ENCODE results near the gene BRSK1. TPM values are rescaled to one million over a fixed set of nuclear protein-coding genes. Genes with fewer than 3 reads are reported as not detected.

Gene BRSK1
- polyA plus RNA-seq, 1 donor from 2014 or later, result 213 TPM

GRCh38 chr19:55302318-55302703, 18.5 kb downstream of the BRSK1 start:
- no peak overlapping the region for H2AFZ ChIP-seq (ENCODE audit: low read depth, low read length)
- no peaks in the 10 kb centered on the region for H3K9me3 ChIP-seq (ENCODE audit: low read length)
- no peaks in the 10 kb centered on the region for H3F3A ChIP-seq (ENCODE audit: insufficient read depth, low read length, poor library complexity, severe bottlenecking)
- no peak overlapping the region for H3K4me2 ChIP-seq (ENCODE audit: low read length)
- TF ChIP-seq POLR2AphosphoS5 (IDR thresholded peaks at IDR 0.05) (no peak), EZH2 (IDR thresholded peaks at IDR 0.05; ENCODE audit: borderline replicate concordance, insufficient read depth, low read length, poor library complexity, severe bottlenecking) (no peak), EP300 (conservative IDR thresholded peaks at IDR 0.05; ENCODE audit: poor library complexity, severe bottlenecking) (no peak), RAD21 (conservative IDR thresholded peaks at IDR 0.05) (no peak), SMC3 (conservative IDR thresholded peaks at IDR 0.05; ENCODE audit: poor library complexity) (no peak)
- no peak overlapping the region for H3K9ac ChIP-seq (ENCODE audit: low read length)
- no peaks in the 10 kb centered on the region for H3K79me2 ChIP-seq (replicated peaks; ENCODE audit: insufficient read depth, low read length)
- no peak overlapping the region for H3K4me3 ChIP-seq (ENCODE audit: low read length)
- no peaks in the 10 kb centered on the region for H3K36me3 ChIP-seq (ENCODE audit: insufficient read depth, low read length)
- no peaks in the 10 kb centered on the region for H4K20me1 ChIP-seq (ENCODE audit: insufficient read depth)
- no peak overlapping the region for H3K27ac ChIP-seq (ENCODE audit: low read length)
- H3K27me3 ChIP-seq (ENCODE audit: insufficient read depth, low read depth, low read length), result no peaks in the 10 kb centered on the region
- H3K9me2 ChIP-seq (ENCODE audit: insufficient read depth, low read length), result no peaks in the 10 kb centered on the region

DNA sequence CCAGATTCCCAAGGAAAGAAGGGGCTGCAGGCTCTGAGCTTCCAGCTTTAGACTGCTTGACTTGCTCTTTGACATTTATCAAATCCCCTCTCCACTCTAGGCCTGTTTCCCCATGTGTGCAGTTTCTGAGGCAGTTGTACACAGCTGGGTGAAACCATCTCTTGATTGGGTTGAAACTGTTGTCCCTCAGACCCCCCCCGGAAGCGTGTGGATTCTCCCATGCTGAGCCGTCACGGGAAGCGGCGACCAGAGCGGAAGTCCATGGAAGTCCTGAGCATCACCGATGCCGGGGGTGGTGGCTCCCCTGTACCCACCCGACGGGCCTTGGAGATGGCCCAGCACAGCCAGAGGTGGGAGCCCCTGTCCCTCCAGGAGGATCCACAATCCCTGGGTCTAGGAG, 19.7 kb downstream of the BRSK1 start:
- Histone ChIP-seq H3K9ac (ENCODE audit: low read length) (no peak overlapping the region), H3K4me2 (ENCODE audit: low read length) (no peak overlapping the region), H2AFZ (ENCODE audit: low read depth, low read length) (no peak overlapping the region), H3K79me2 (replicated peaks; ENCODE audit: insufficient read depth, low read length) (no peaks in the 10 kb centered on the region), H3K9me2 (ENCODE audit: insufficient read depth, low read length) (no peaks in the 10 kb centered on the region), H4K20me1 (ENCODE audit: insufficient read depth) (no peaks in the 10 kb centered on the region), H3K27me3 (ENCODE audit: insufficient read depth, low read depth, low read length) (no peaks in the 10 kb centered on the region), H3K36me3 (ENCODE audit: insufficient read depth, low read length) (no peaks in the 10 kb centered on the region), H3K4me3 (ENCODE audit: low read length) (no peak overlapping the region), H3F3A (ENCODE audit: insufficient read depth, low read length, poor library complexity, severe bottlenecking) (no peaks in the 10 kb centered on the region), H3K27ac (ENCODE audit: low read length) (no peak overlapping the region), H3K9me3 (ENCODE audit: low read length) (no peaks in the 10 kb centered on the region)
- TF ChIP-seq CTCF (IDR thresholded peaks at IDR 0.05; ENCODE audit: poor library complexity, severe bottlenecking) (no peak), SMC3 (conservative IDR thresholded peaks at IDR 0.05; ENCODE audit: poor library complexity) (no peak), EZH2 (IDR thresholded peaks at IDR 0.05; ENCODE audit: borderline replicate concordance, insufficient read depth, low read length, poor library complexity, severe bottlenecking) (no peak), POLR2AphosphoS5 (IDR thresholded peaks at IDR 0.05) (no peak), EP300 (conservative IDR thresholded peaks at IDR 0.05; ENCODE audit: poor library complexity, severe bottlenecking) (no peak), MXI1 (conservative IDR thresholded peaks at IDR 0.05; ENCODE audit: poor library complexity, severe bottlenecking) (no peak), TAF1 (IDR thresholded peaks at IDR 0.05; ENCODE audit: low read depth) (no peak), RAD21 (conservative IDR thresholded peaks at IDR 0.05) (no peak)
- TF ChIP-seq, protein P1, sequence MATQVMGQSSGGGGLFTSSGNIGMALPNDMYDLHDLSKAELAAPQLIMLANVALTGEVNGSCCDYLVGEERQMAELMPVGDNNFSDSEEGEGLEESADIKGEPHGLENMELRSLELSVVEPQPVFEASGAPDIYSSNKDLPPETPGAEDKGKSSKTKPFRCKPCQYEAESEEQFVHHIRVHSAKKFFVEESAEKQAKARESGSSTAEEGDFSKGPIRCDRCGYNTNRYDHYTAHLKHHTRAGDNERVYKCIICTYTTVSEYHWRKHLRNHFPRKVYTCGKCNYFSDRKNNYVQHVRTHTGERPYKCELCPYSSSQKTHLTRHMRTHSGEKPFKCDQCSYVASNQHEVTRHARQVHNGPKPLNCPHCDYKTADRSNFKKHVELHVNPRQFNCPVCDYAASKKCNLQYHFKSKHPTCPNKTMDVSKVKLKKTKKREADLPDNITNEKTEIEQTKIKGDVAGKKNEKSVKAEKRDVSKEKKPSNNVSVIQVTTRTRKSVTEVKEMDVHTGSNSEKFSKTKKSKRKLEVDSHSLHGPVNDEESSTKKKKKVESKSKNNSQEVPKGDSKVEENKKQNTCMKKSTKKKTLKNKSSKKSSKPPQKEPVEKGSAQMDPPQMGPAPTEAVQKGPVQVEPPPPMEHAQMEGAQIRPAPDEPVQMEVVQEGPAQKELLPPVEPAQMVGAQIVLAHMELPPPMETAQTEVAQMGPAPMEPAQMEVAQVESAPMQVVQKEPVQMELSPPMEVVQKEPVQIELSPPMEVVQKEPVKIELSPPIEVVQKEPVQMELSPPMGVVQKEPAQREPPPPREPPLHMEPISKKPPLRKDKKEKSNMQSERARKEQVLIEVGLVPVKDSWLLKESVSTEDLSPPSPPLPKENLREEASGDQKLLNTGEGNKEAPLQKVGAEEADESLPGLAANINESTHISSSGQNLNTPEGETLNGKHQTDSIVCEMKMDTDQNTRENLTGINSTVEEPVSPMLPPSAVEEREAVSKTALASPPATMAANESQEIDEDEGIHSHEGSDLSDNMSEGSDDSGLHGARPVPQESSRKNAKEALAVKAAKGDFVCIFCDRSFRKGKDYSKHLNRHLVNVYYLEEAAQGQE (IDR thresholded peaks at IDR 0.05; ENCODE audit: borderline replicate concordance), result no peak

Measured in neural cell (in vitro differentiated cells).